ENCODE results near the gene CAPN9.
"Not testable (repeated sequence)": the region's sequence is repeated elsewhere in the genome, so short reads cannot be mapped to it uniquely, and the experiment has no call there.

Gene CAPN9

DNA sequence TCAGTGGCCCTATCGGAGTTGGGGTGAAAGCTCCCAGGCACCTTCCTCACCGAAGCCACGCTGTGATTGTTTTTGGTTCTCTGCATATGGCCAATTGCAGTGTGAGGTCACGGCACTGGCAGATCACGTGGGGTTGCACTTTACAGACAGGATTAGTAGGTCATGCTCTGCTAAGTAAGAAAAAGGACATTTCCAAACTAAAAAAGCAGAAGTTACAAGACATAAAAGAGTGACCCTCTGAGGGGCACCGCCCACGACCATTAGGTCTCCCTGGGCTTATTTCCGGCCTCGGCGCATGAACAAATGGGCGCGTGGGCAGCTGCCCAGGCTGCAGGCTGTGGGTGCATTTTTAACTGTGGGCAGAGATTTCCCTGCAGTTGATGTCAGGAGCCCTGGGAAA lies 2.0 kb downstream of the CAPN9 start:
- DNase-seq, result no peak

DNA sequence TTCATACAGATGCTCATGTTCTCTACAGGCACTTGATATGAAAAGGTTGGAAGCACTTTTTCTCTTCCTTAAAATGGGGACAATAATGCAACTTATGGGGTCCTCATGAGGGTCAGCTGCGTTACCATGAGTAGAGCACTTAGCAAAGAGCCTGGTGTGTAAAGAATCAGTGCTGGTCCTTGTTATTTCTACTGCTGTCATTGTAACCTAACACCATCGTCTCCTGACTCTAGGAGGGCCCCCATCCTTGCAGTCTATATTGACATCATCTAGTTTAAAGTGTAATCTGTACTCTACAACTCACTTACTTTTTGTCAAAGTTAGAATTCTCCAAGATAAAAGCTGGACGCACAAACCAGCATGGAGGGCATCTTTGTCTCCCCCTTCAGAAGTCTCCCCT lies 2.4 kb downstream of the CAPN9 start:
- no peak for DNase-seq

GRCh38 chr1:230750576-230750975 lies 3.4 kb downstream of the CAPN9 start:
- DNase-seq, result no peak

DNA sequence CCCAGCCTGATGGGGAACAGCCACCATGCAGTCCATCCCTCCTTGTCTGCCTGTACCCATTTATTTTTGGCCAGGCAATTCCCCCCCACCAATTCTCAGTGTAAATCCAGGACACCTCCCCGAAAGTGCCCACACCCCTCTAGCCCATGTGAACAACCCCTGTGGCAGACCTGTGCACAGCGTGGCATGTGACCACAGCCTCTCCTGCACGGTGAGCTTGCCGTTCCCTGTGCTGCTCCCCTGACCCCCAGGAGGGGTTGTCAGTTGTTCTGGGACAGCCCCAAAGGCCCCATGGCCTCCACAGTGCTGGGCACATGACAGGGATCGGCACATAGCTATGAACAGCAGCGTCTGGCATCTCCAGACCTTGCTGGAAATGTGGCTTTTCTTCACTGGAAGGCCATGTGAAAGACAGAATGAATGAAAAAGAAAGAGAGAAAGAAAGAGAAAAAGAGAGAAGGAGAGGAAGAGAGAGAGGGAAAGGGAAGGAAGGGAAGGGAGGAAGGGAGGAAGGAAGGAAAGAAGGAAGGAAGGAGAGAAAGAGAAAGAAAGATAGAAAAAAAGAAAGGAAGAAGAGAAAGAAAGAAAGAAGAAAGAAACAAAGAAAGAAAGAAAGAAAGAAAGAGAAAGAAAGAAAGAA lies 3.9 kb downstream of the CAPN9 start:
- DNase-seq, result no peak

DNA sequence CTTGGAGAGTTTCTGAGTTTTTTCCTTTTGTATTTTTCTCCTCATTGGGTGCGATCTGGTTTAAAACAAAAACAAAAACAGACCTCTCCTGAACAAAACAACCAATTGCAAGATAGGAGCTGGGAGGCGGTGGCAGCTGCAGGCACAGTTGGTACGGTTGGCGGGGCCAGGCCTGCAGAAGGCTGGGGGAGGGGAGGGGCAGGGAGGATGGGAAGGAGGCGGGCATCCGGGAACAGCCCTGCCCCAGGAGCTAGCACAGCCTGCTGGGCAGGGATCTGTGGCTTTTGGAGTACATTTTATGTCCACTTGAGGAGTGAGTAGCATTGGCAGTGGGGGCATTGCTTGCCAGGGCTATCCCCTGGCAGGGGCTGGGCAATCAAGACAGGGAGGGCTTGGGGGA lies 5.2 kb downstream of the CAPN9 start:
- no peak for DNase-seq

- DNase-seq, result no peak
These were observed 6.0 kb downstream of the CAPN9 start for GRCh38 chr1:230753191-230753585.

DNA sequence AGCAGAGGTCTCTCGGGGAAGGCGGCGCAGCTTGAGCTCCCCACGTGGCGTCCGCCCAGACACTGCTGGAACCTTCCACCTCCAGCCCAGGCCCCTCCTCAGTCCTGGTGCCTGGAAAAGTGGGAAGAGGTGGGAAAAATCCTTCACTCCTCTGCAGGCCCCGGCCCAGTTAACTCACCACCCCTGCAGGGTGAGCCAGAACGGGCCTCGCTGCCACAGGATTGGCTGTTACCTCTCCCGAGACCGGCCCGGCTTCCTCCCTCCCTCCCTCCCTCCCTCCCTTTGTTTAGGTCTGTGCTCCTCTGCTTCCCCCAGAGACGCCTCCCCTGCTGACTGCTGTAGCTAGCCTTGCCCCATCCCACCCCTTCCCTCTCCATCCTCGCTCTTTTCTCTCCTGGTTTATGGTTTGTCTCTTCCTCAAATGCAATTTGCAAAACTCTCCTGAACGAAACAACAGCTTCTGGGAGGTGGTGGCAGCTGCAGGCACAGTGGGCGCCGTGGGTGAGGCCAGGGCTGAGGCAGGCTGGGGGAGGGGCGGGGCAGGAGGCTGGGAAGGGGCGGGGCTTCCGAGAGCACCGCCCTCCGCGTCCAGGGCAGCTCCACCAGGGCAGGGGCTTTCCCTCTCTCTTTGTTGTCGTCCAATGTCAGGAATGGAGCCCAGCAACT lies 6.5 kb downstream of the CAPN9 start:
- DNase-seq, result no peak

DNA sequence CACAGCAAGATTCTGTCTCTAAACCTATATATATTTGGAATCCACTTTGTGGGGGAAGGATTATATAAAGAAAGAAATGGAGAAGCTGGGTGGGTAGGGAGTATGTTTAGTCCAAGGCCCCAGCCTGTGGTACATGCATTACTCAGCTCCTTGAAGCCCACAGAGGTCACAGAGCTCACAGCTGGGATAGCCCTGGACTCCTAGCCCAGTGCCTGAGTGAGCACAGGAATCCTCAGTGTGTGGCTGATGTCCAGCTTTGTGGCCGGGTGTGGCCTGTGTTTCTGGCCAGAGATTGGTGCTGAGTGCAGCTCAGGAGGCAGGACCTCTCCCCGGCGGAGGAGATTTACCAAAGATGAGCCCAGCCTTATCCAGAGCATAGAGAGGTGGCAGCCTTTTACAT lies 7.6 kb downstream of the CAPN9 start:
- no peak for DNase-seq

DNA sequence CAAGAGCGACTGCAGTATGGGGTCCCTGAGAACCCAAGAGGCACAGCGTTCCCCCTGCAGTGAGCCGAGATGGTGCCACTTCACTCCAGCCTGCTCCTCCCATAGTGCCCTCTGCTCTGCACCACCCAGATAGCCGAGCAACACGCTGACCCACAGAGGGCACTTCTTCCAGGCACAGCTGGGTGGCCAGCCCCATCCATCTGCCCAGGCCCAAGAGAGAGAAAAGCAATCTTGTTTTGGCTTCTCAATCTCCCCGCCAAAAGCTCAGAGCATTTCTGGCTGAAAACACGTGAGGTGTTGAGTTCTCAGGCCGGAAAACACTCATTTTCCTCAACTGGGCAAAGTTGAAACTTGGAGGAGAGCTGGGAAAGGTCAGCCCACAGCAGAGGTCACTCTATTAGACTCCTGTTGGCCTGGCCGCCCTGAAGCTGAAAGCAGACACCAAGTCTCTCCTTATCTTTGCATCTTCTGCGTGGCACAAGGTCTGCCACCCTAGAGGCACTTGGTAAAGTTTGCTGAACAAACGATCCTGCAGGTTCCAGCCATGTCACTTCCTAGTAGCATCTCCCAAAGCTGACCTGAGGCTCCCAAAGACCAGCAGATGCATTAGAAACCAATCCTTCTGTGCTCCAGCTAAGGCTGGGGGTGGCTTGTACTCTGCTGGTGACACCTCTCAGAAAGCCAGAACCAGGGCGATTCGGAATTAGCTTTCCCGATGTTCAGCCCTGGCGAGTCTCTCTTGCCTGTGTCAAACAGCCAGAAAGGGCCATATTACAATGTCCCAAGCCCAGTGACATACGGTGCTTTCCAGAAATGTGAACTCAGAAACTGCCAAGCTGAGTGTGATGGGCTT lies 10.9 kb downstream of the CAPN9 start:
- no peak for DNase-seq

DNA sequence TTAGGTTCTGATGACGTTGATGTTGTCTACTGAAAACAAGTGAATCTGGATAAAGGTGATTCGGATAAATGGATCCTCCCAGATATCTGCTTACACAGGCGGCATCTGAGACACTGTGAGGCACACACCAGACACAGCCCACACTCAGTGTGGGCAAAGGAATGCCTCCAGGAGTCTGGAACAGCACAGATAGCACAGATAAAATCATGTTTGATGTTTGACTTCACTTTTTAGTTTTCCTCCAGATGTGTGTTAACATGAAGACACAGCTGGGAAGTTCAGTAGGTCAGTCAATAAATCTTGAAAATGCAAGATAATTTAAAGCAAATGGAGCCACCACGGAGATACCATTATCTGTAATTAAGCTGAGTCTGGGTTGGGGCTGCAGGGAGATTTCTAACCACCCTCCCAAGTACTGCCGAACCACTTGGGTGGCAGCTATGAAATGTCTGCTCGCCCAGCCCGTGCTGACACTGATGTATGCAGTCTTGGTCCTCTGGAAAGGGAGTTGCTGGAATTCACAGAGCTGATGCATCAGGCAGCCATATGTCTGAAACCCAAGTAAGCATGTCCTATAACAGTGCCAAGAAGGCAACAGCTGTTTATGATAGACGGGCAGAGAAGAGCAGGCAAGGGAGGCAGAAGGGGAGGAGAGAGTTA lies 11.7 kb downstream of the CAPN9 start:
- DNase-seq, result no peak

- no peak for DNase-seq
These were observed 12.3 kb downstream of the CAPN9 start for GRCh38 chr1:230759369-230760065.

DNA sequence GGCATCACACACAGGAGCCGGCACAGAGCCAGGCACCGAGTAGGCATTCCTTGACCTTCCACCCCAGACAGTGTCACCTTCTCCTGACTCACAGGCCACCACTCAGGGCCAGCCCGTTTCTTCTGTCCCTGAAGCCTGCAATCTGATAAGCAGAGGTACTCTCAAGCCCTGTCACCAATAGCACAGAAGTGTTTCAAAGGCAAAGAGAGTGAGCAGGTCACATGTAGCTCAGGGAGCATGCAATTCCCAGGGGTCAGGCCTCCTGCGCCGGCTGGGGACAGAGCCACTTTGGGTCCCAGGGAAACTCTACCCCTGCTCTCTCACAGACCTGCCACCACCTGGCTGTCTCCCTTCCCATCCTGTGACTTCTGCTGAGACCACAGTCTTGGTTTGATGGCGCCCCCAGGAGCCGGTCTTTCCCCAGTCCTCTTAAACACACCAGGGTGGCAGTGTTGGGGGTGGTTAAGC lies 13.2 kb downstream of the CAPN9 start:
- DNase-seq, result no peak

GRCh38 chr1:230761443-230762167 lies 14.4 kb downstream of the CAPN9 start:
- DNase-seq, result no peak

DNA sequence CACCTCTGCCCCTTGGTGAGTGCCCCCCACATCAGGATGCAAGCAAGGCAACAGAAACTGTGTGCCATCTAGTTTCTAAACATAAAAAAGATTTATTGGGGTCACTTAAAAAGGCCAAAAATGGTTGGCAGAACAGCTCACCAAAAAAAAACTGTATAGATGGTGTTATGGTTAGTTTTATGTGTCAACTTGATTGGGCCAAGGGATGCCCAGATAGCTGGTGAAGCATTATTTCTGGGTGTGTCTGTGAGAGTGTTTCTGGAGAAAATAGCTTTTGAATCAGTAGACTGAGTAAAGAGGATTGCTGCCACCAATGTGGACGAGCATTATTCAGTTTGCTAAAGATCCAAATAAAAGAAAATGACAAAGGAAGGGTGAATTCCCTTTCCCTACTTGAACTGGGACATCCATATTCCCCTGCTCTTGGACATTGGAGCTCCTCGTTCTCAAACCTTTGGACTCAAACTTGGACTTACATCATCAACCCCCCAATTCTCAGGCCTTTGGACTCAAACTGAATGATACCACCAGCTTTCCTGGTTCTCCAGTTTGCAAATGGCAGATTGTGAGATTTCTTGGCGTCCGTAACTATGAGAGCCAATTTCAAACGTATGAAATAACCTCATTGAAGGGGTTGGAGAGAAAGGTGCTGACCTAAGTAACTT lies 16.9 kb downstream of the CAPN9 start:
- no peak for DNase-seq

DNA sequence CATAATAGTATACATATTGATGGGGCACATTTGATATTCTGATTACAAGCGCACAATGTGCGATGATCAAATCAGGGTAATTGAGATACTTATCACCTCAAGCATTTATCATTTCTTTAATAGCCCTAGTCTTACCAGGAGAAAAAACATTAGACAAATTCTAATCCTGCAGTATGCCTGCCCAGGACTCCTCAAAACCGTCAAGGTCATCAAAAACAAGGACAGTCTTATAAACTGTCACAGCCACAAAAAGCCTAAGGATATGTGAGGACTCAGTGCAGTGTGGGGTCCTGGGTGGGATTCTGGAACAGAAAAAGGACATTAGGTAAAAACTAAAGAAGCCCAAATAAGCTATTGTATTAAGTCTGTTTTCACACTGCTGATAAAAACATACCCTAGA lies 19.1 kb downstream of the CAPN9 start:
- DNase-seq, result no peak

DNA sequence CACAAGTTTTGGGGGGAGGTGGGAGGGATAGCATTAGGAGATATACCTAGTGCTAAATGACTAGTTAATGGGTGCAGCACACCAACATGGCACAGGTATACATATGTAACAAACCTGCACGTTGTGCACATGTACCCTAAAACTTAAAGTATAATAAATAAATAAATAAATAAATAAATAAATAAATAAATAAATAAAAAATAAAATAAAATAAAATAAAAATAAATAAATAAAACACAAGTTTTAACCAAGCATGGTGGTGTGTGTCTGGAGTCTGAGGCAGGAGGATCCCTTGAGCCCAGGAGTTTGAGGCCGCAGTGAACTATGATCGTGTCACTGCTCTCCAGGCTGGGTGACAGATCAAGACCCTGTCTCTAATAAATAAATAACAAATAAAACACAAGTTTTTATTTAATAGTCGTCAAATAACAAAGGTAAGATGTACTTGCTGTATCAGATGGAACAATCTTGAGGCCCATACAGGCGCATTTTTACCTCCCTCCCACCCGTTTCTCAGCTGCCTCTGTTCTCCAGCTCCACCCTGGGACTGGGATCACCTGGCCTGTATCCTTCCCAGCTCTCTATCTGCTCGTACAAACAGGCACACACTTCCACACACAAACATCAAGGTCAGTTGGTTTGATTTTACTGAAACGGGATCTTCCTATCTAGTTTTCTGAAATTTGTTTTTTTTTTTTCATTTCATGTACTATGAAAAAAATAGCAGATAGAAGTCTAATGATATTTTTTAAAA lies 20.8 kb downstream of the CAPN9 start:
- not testable (repeated sequence) for DNase-seq

DNA sequence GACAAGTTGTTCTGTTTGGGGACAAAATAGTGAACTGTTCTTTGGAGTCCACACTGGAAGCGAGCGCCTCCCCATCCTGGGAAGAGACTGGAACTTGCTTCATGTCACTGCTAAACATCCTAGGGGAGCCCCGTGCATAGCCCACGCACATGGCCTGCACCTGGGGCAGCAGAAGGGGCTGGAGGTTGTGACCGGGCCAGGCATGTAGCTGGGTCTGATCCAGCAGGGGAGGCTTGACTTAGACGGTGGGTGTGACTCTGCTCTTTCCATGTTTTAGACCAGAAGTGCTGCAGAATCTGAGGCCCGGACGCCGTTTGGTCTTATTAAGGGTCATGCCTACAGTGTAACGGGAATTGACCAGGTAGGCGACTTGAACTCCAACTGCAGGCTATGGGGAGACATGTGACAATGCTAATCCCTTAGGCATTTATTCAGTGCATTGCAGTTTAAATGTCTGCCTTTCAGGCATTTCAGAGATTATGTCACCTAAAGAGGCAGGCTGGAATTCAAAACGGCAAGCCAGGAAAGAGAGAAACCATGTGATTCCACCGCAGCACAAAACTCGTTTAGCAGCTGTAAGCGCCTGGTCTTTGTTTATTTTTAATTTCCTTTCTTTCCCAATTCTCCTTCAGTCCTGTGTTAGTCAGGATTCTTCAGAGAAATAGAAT lies 21.8 kb downstream of the CAPN9 start:
- DNase-seq, result no peak

DNA sequence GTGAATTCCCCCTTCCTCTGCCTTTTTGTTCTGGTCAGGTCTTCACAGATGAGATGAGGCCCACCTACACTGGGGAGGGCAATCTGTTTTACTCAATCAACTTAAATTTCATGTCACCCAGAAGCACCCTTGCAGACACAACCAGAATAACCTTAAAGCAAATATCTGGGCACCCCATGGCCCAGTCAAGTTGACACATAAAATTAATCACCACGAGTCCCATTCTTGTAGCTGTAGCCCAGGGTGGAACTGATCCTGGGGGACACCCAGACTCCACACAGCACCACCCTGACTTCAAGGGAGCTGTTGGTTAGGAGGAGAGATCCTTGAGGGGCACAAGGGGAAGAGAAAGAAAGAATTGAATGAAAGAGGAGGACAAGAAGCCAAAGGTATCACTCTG lies 23.1 kb downstream of the CAPN9 start:
- no peak for DNase-seq

DNA sequence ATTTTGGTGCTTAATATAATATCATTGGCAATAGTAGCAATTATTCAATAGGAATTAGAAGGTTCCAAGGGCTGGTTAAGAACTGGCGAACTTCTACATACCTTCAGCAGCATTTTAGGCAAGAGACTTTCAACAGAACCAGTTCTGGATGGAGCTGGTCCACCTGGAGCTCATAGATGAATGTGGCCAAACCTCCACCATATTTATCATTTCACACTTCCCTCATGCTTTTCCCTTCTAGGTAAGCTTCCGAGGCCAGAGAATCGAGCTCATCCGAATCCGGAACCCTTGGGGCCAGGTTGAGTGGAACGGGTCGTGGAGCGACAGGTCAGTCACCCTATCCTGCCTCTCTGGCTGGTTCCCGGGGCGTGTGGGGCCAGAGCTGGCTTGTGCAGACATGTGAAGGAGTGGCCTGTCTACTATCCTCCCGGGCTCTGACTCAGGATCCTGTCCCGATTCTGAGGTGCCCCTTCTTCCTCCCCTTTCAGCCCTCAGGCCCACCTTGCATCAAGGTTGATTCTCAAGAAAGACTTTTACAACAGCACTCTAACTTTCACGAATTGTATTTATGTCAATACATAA lies 24.7 kb downstream of the CAPN9 start:
- no peak for DNase-seq

Measured in SW 1271 (cell line).